ENCODE data around the gene DCDC2C. TPM values are rescaled to one million over a fixed set of nuclear protein-coding genes. Genes with fewer than 3 reads are reported as not detected.

DCDC2C gene
- total and polyA plus RNA-seq, 8 donors = not detected

- TF ChIP-seq CTCF (IDR thresholded peaks at IDR 0.05) = no peak
- DNase-seq = peak in 1 of 4 donors; percentile 71
- H3K27me3 ChIP-seq = peaks cover 0 to 26% of the 10 kb centered on the region in 2 donors
- ATAC-seq = no peak
- H3K27ac ChIP-seq = no peak overlapping the region
- no peaks in the 10 kb centered on the region for H3K4me1 ChIP-seq
- intact Hi-C loops (cut with DNase I) = no loop called here
- no peaks in the 10 kb centered on the region for H3K9me3 ChIP-seq
- no peaks in the 10 kb centered on the region for H3K36me3 ChIP-seq
- no peak overlapping the region for H3K4me3 ChIP-seq
Observed at GRCh38 chr2:3778851-3779495, 75.6 kb downstream of the DCDC2C start.

GRCh38 chr2:3779496-3780049 is 76.2 kb downstream of the DCDC2C start:
- H3K4me3 ChIP-seq = no peak overlapping the region
- intact Hi-C loops (cut with DNase I) = no loop called here
- H3K27ac ChIP-seq = no peak overlapping the region
- ATAC-seq (no peak), DNase-seq (no peak)
- H3K27me3 ChIP-seq = peaks cover 0 to 22% of the 10 kb centered on the region in 2 donors
- no peak for TF ChIP-seq CTCF (IDR thresholded peaks at IDR 0.05)
- H3K9me3 ChIP-seq = no peaks in the 10 kb centered on the region
- H3K36me3 ChIP-seq = no peaks in the 10 kb centered on the region
- H3K4me1 ChIP-seq = no peaks in the 10 kb centered on the region

DNA sequence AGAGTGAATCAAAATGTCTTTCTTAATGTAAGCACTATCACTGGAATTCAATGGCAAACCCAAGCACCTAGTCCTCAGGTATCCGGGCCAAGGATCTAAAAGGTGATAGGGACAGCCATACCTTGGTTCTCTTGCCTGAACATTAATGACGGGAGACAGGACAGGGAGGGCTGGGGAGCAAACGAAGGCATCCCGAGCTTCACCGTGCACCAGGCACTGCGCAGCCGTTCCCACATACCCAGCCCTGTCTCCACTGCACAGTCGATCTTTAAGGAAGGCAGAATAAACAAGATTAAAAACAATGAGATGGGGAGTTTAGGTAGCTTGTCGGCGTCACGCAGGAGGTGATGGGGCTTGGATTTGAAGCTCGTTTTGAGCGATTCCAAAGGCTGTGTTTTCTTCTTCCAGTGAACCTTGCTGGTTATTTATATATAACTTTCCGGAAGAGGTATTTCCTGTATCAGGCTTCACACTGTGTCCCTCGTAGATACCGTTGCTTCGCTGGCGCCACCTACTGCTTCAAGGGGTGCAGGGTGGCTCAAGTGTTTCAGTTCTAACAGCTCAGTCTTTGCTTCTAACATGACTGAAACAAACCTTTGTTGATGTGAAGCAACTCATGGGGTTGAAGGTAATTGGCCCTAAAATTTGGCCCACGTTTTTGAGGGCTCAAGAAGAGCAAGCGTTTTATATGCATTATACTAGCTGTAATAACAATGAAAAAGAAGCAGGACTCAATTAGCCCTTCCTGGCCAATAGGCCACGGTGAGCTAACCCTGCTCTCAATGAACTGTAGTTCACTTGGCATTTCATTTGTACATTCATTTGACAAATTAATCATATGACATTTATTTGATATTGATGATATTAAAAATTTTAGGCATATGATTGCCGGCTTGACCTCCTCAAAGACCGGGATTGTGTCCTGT is 77.4 kb downstream of the DCDC2C start:
- Histone ChIP-seq H3K36me3 (no peaks in the 10 kb centered on the region), H3K4me3 (no peak overlapping the region), H3K4me1 (no peaks in the 10 kb centered on the region), H3K27me3 (peaks cover 0 to 22% of the 10 kb centered on the region in 2 donors), H3K27ac (no peak overlapping the region), H3K9me3 (no peaks in the 10 kb centered on the region)
- intact Hi-C loops (cut with DNase I) = no loop called here
- peak; percentile 35 to 60 for TF ChIP-seq CTCF (IDR thresholded peaks at IDR 0.05)
- peak in 3 of 4 donors; percentile 31 to 67 (median 47) for DNase-seq
- ATAC-seq = peak; percentile 88

- H3K36me3 ChIP-seq = no peaks in the 10 kb centered on the region
- ATAC-seq (no peak), DNase-seq (no peak)
- H3K4me3 ChIP-seq = no peak overlapping the region
- H3K27ac ChIP-seq = no peak overlapping the region
- H3K27me3 ChIP-seq = no peaks in the 10 kb centered on the region
- no peaks in the 10 kb centered on the region for H3K9me3 ChIP-seq
- no peak for TF ChIP-seq CTCF (IDR thresholded peaks at IDR 0.05)
- no peaks in the 10 kb centered on the region for H3K4me1 ChIP-seq
- intact Hi-C loops (cut with DNase I) = no loop called here
Observed at GRCh38 chr2:3784731-3785130, 81.4 kb downstream of the DCDC2C start.

All from left lung (tissue), 10 donors.